Natural killer cell (primary cell): ENCODE measurements around the gene TWIST2. TPM values are rescaled to one million over a fixed set of nuclear protein-coding genes. Genes with fewer than 3 reads are reported as not detected.

Source experiments
- ATAC-seq, 3 donors: fragments of 150-1000 bp in 2 of 3; fragments of 200-7000 bp in 1 of 3; cut with Tn5 transposase; 1 replicate in 1 of 3; 2 replicates in 2 of 3; pipeline ENCODE4 v1.10.0; 2021; ENCODE audit warnings: mild to moderate bottlenecking in 2 of 3, moderate library complexity in 2 of 3
- DNase-seq, 2 donors: peaks; one replicate each; pipeline versions ENCODE4 v3.0.0 to v3.0.0-alpha.2; 2013 to 2021; ENCODE audit warnings: mixed read lengths in 1 of 2
- H3K27ac ChIP-seq: one replicate; pipeline ENCODE4 v1.5.1; 2013; ENCODE audit warnings: mild to moderate bottlenecking, low read length
- H3K27me3 ChIP-seq: one replicate; pipeline ENCODE4 v1.6.1; 2013; ENCODE audit warnings: low read length; ENCODE audit not compliant: control insufficient read depth, insufficient read depth
- H3K36me3 ChIP-seq: one replicate; pipeline ENCODE4 v1.6.1; 2013; ENCODE audit warnings: low read length; ENCODE audit not compliant: control insufficient read depth, insufficient read depth
- H3K4me1 ChIP-seq: one replicate; pipeline ENCODE4 v1.6.1; 2013; ENCODE audit warnings: low read length; ENCODE audit not compliant: control insufficient read depth, insufficient read depth
- H3K4me3 ChIP-seq: one replicate; pipeline ENCODE4 v1.5.1; 2013; ENCODE audit warnings: low read length
- H3K9me3 ChIP-seq: one replicate; pipeline ENCODE4 v1.6.1; 2013; ENCODE audit warnings: low read length; ENCODE audit not compliant: control insufficient read depth, insufficient read depth
- H3K27ac Mint-ChIP-seq, 2 donors: one replicate each; pipeline ENCODE4 v1.8.0; 2022; ENCODE audit warnings: mild to moderate bottlenecking in 2 of 2, mixed read lengths in 2 of 2, moderate library complexity in 1 of 2
- H3K27me3 Mint-ChIP-seq, 2 donors: one replicate each; pipeline ENCODE4 v1.8.0; 2022; ENCODE audit warnings: low read depth in 2 of 2, mixed read lengths in 2 of 2
- H3K36me3 Mint-ChIP-seq: one replicate; pipeline ENCODE4 v1.8.0; 2022; ENCODE audit warnings: mixed read lengths
- H3K4me1 Mint-ChIP-seq, 2 donors: one replicate each; pipeline ENCODE4 v1.8.0; 2022; ENCODE audit warnings: mixed read lengths in 2 of 2
- H3K4me3 Mint-ChIP-seq: one replicate; pipeline ENCODE4 v1.8.0; 2022; ENCODE audit warnings: mild to moderate bottlenecking, moderate library complexity, mixed read lengths
- H3K9me3 Mint-ChIP-seq, 2 donors: one replicate each; pipeline ENCODE4 v1.8.0; 2022; ENCODE audit warnings: mixed read lengths in 2 of 2
- CTCF ChIP-seq: fragments of 200-600 bp; IDR thresholded peaks from one replicate; pipeline ENCODE4 v1.8.0; 2022; ENCODE audit warnings: antibody characterized with exemption
- WGBS: methylation state at CpG from one replicate; pipeline ENCODE4 v1.1.7; 2013; ENCODE audit warnings: missing lambda C conversion rate; ENCODE audit not compliant: insufficient coverage; 5-methylcytosine and 5-hydroxymethylcytosine counted together
- intact Hi-C: fragments of 100-400 bp; cut with micrococcal nuclease; formaldehyde crosslinking; loops from one replicate; pipeline ENCODE4 v1.14.2; 2022
- total RNA-seq, 4 donors: library from RNA; stranded (reverse); fragments of 120-200 nt in 1 of 4; gene quantifications; one replicate each; pipeline versions ENCODE4 v1.2.3 to v1.2.4, GENCODE V29; 2013 to 2022

Gene TWIST2
- total RNA-seq, 3 donors from 2014 or later (not counting 1 experiment from before 2014, with no cell fraction given) = not detected

- H3K9me3 ChIP-seq = no peaks in the 10 kb centered on the region
- DNase-seq = no peak
- H3K4me1 ChIP-seq = peaks cover 12% of the 10 kb centered on the region
- Mint-ChIP-seq H3K36me3 (no peaks in the 10 kb centered on the region), H3K27ac (no peak overlapping the region), H3K4me3 (no peak overlapping the region), H3K27me3 (peaks cover 9 to 23% of the 10 kb centered on the region in 2 donors), H3K4me1 (peaks cover 0 to 14% of the 10 kb centered on the region in 2 donors), H3K9me3 (no peaks in the 10 kb centered on the region)
- intact Hi-C loops = no loop called here
- H3K4me3 ChIP-seq = no peak overlapping the region
- H3K27me3 ChIP-seq = no peaks in the 10 kb centered on the region
- no peak for ATAC-seq
- no peak for TF ChIP-seq CTCF
- no peaks in the 10 kb centered on the region for H3K36me3 ChIP-seq
- WGBS = 79% methylated on average over 10 of the region's 10 CpGs
- no peak overlapping the region for H3K27ac ChIP-seq
These were observed 101.9 kb downstream of the TWIST2 start for GRCh38 chr2:238949710-238950345.

GRCh38 chr2:238950551-238950950 lies 102.7 kb downstream of the TWIST2 start:
- ATAC-seq (no peak), DNase-seq (no peak)
- Mint-ChIP-seq H3K9me3 (no peaks in the 10 kb centered on the region), H3K27me3 (peaks cover 12 to 30% of the 10 kb centered on the region in 2 donors), H3K27ac (no peak overlapping the region), H3K4me1 (peaks cover 0 to 14% of the 10 kb centered on the region in 2 donors), H3K36me3 (no peaks in the 10 kb centered on the region), H3K4me3 (no peak overlapping the region)
- no peaks in the 10 kb centered on the region for H3K9me3 ChIP-seq
- peaks cover 12% of the 10 kb centered on the region for H3K4me1 ChIP-seq
- H3K27me3 ChIP-seq = no peaks in the 10 kb centered on the region
- intact Hi-C loops = no loop called here
- H3K36me3 ChIP-seq = no peaks in the 10 kb centered on the region
- 91% methylated on average over 13 of the region's 13 CpGs for WGBS
- H3K4me3 ChIP-seq = no peak overlapping the region
- H3K27ac ChIP-seq = no peak overlapping the region
- no peak for TF ChIP-seq CTCF

- H3K27ac ChIP-seq = no peak overlapping the region
- Mint-ChIP-seq H3K4me3 (no peak overlapping the region), H3K4me1 (peaks cover 0 to 14% of the 10 kb centered on the region in 2 donors), H3K9me3 (no peaks in the 10 kb centered on the region), H3K36me3 (no peaks in the 10 kb centered on the region), H3K27ac (no peak overlapping the region), H3K27me3 (peaks cover 20 to 43% of the 10 kb centered on the region in 2 donors)
- no peak for TF ChIP-seq CTCF
- no peaks in the 10 kb centered on the region for H3K36me3 ChIP-seq
- H3K4me1 ChIP-seq = peaks cover 11% of the 10 kb centered on the region
- ATAC-seq (no peak), DNase-seq (no peak)
- H3K4me3 ChIP-seq = no peak overlapping the region
- H3K9me3 ChIP-seq = no peaks in the 10 kb centered on the region
- H3K27me3 ChIP-seq = peaks cover 3% of the 10 kb centered on the region
- intact Hi-C loops = no loop called here
- 86% methylated on average over 5 of the region's 5 CpGs for WGBS
These were observed 104.5 kb downstream of the TWIST2 start for GRCh38 chr2:238952261-238952919.
